22Rv1 (cell line): ENCODE data around the gene MAPT.

Experiments used
- H3K27ac ChIP-seq: fragments of 450-650 bp; 2 replicates; pipeline ENCODE4 v1.5.1; 2017
- ZFX ChIP-seq: fragments of 450-650 bp; IDR thresholded peaks from 2 replicates; pipeline ENCODE4 v1.6.1; 2017; ENCODE audit warnings: antibody characterized with exemption, borderline replicate concordance
- TF ChIP-seq, protein P1 (sequence below): fragments of 450-650 bp; IDR thresholded peaks from 2 replicates; pipeline ENCODE4 v1.5.1; 2017; ENCODE audit warnings: mild to moderate bottlenecking

MAPT gene

DNA sequence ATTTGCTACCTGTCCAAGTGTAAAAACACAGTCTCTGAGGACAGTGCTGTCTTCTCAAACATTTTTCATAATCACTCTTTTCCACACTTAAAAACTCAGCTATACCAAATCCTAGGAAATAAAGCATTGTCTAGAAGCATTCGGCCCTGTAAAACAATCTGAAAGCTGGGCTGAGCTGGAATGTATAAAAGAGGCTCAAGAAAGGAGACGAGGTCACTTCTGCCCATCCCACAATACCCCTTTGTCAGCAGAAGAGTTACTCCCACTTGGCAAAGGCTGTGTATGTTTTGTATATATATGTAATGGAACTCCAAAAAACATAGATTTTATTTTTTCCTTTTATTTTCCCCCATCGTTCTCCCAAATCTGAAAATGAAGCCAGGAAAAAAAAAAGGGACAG lies 148.6 kb downstream of the MAPT start:
- no peak overlapping the region for H3K27ac ChIP-seq
- TF ChIP-seq, protein P1, sequence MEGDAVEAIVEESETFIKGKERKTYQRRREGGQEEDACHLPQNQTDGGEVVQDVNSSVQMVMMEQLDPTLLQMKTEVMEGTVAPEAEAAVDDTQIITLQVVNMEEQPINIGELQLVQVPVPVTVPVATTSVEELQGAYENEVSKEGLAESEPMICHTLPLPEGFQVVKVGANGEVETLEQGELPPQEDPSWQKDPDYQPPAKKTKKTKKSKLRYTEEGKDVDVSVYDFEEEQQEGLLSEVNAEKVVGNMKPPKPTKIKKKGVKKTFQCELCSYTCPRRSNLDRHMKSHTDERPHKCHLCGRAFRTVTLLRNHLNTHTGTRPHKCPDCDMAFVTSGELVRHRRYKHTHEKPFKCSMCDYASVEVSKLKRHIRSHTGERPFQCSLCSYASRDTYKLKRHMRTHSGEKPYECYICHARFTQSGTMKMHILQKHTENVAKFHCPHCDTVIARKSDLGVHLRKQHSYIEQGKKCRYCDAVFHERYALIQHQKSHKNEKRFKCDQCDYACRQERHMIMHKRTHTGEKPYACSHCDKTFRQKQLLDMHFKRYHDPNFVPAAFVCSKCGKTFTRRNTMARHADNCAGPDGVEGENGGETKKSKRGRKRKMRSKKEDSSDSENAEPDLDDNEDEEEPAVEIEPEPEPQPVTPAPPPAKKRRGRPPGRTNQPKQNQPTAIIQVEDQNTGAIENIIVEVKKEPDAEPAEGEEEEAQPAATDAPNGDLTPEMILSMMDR = no peak
- no peak for TF ChIP-seq ZFX

DNA sequence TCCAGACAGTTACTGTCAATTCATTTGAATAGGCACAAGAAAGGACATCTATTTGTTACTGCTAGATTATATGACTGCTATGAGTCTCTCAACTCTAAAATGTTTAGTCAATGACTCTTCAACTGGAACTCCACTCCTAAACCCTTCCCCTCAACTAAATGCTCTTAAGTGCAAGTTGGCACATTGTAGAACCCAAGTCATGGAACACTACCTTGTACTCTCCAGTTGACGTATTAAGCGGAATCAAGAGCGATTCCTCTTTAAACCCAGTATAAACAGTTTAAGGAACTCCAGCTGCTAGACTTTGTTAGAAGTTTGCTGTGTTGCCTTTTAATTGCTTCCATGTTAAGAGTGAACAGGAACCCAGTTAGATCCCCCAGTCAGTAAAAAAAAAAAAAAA lies 149.3 kb downstream of the MAPT start:
- TF ChIP-seq, protein P1 = no peak
- no peak for TF ChIP-seq ZFX
- no peak overlapping the region for H3K27ac ChIP-seq

DNA sequence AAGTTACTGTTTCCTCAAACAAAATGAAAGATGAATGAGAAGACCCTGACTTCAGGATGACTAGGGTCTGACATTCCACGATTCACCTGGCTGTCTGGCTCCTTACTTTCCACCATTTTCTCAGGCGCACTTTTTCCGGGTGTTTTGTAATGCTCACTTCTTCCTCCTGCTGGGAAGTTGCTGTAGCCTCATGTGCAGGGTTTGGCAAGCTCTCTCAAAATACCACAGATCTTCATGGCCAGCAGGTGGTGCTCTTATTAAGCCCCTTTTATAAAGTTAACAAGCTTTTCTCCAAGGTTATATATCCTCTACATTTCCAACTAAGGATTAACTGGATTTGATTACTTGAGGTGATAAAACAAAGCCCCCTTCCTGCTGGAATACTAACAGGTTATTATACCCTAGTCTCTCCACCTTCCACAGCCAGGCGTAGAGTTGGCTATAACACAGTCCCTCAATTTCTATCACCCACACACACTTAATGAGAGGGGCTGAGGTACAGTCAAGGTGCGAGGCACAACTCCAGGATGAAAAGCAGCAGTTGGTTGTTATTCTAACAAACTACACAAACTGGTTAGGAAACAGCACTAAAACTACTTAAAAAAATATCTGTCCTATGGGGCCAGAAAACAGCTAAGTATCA lies 150.1 kb downstream of the MAPT start:
- TF ChIP-seq, protein P1 = peak; percentile 87
- no peak for TF ChIP-seq ZFX
- H3K27ac ChIP-seq = 0 out of 2 replicates have a peak overlapping the region, but pooled peaks have one; percentile 15

GRCh38 chr17:46044989-46045388 lies 150.6 kb downstream of the MAPT start:
- TF ChIP-seq, protein P1 = no peak
- no peak for TF ChIP-seq ZFX
- 0 out of 2 replicates have a peak overlapping the region, but pooled peaks have one; percentile 15 for H3K27ac ChIP-seq

DNA sequence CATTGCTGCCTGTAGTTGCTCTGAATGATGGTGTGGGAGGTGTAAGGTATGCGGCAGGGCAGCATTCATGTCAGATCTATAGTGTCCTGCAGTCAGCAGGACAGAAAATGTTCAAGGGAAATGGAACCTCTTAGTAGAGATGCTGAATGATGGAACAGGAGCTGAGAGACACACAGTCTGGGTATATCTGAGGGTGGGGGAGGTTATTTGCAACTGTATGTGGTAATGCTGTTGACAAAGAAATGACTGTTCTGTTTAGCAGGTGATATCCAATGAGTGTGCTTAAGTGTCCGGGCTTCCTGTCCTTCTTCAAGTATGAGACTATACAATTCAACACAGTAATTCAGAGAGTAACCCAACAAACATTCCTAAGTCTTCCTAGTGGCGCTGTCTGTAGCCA lies 151.3 kb downstream of the MAPT start:
- H3K27ac ChIP-seq = no peak overlapping the region

GRCh38 chr17:46046957-46047356 lies 152.6 kb downstream of the MAPT start:
- no peak overlapping the region for H3K27ac ChIP-seq
- TF ChIP-seq ZFX = no peak

More for the DNA sequence above, 151.3 kb downstream of the MAPT start:
- TF ChIP-seq ZFX = no peak
- TF ChIP-seq, protein P1 = no peak

GRCh38 chr17:46047398-46047797 lies 153.0 kb downstream of the MAPT start:
- TF ChIP-seq, protein P1 = no peak
- TF ChIP-seq ZFX = no peak
- H3K27ac ChIP-seq = no peak overlapping the region

DNA sequence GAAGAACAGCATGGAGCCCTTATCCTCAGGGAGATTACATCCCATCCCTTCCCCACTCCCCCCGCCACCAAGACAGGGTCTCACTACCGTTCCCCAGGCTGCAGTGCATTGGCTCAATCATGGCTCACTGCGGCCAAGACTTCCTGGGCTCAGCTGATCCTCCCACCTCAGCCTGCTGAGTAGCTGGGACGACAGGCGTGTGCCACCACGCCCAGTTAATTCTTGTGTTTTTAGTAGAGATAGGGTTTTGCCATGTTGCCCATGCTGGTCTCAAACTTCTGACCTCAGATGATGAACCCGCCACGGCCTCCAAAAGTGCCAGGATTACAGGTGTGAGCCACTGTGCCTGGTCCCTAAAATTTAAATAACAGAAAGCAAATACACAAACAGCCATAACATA lies 153.5 kb downstream of the MAPT start:
- H3K27ac ChIP-seq = no peak overlapping the region
- TF ChIP-seq, protein P1 = no peak
- no peak for TF ChIP-seq ZFX
